NT2/D1 (cell line): Measurements from ENCODE around the gene EPB41L4B.

Experiments used
- SUZ12 ChIP-seq: IDR thresholded peaks from 2 replicates; pipeline ENCODE4 v1.6.1; 2011; ENCODE audit not compliant: insufficient read length, insufficient read depth; ENCODE audit errors: extremely low read depth
- YY1 ChIP-seq: IDR thresholded peaks from 2 replicates; pipeline ENCODE4 v1.6.1; 2011; ENCODE audit not compliant: insufficient read length, insufficient read depth
- ZNF274 ChIP-seq: IDR thresholded peaks from 2 replicates; pipeline ENCODE4 v1.6.1; 2011; ENCODE audit warnings: mild to moderate bottlenecking, low read depth, low read length

GRCh38 chr9:109245310-109245897, 75.5 kb downstream of the EPB41L4B start:
- TF ChIP-seq SUZ12, result no peak
- TF ChIP-seq ZNF274, result no peak
- no peak for TF ChIP-seq YY1
